DND-41 (cell line): ENCODE measurements around the gene RPS27L.

Experiments
- EZH2 ChIP-seq: IDR thresholded peaks from 3 replicates; pipeline ENCODE4 v1.6.1; 2012; ENCODE audit warnings: borderline replicate concordance, low read depth, mild to moderate bottlenecking, moderate library complexity, low read length, inconsistent platforms; ENCODE audit not compliant: severe bottlenecking
- TF ChIP-seq, protein P1 (sequence below): IDR thresholded peaks from 2 replicates; pipeline ENCODE4 v1.5.1; 2012; ENCODE audit warnings: borderline replicate concordance, low read length, moderate library complexity, mild to moderate bottlenecking; ENCODE audit not compliant: poor library complexity, severe bottlenecking; ENCODE audit errors: extremely low read depth

DNA sequence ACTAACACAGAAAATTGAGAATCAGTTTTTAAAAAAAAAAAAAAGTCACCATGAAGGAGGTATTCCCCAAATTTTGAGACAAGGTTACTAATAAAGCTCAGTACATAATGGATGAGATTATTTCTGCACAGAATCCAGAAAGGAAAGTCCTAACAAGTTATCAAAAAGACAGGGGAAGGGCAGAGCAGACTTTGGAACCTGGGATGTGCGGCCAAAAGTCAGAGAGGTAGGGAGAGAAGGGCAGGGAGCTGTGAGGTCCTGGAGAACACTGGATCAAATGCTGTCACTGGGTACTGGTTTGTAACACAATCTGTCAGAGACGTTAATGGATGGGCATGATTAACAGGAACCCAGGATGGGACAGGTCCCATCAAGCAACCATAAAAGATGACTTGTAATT, 47.8 kb downstream of the RPS27L start:
- no peak for TF ChIP-seq EZH2
- TF ChIP-seq, protein P1, sequence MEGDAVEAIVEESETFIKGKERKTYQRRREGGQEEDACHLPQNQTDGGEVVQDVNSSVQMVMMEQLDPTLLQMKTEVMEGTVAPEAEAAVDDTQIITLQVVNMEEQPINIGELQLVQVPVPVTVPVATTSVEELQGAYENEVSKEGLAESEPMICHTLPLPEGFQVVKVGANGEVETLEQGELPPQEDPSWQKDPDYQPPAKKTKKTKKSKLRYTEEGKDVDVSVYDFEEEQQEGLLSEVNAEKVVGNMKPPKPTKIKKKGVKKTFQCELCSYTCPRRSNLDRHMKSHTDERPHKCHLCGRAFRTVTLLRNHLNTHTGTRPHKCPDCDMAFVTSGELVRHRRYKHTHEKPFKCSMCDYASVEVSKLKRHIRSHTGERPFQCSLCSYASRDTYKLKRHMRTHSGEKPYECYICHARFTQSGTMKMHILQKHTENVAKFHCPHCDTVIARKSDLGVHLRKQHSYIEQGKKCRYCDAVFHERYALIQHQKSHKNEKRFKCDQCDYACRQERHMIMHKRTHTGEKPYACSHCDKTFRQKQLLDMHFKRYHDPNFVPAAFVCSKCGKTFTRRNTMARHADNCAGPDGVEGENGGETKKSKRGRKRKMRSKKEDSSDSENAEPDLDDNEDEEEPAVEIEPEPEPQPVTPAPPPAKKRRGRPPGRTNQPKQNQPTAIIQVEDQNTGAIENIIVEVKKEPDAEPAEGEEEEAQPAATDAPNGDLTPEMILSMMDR = no peak
